Testis (tissue), 2 donors: ENCODE data around the gene SCAF11.

ENCODE experiments used
- POLR2A ChIP-seq: fragments of 450-650 bp; IDR thresholded peaks from one replicate; pipeline ENCODE4 v1.6.1; 2017; ENCODE audit warnings: antibody characterized with exemption, mild to moderate bottlenecking, moderate library complexity
- TF ChIP-seq, protein P1 (sequence below), 3 experiments: fragments of 450-650 bp in 2 of 3; fragments of 200-600 bp in 1 of 3; sonication (generic) in 1 of 3; IDR thresholded peaks; one replicate each; pipeline ENCODE4 v1.5.1; 2016 to 2019; ENCODE audit warnings: antibody characterized with exemption in 3 of 3, mild to moderate bottlenecking in 2 of 3, moderate library complexity in 1 of 3

DNA sequence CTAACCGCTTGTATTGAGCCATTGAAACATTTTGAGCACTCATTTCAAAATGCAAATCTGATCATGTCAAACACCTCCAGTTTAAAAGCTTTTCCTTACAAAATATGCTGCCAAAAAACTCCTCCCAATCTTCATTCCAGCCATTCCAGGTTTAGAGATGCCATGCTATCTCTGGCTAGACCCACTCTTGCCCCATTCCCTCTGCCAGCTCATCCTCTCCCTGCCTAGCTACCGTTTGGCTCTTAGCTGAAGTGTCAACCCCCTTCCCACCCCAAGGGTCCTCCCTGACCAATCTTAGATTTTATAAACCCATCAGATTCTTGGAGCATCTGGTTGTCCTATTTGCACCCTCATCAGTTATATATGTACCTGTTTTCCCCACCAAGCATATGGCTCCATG, 75.0 kb downstream of the SCAF11 start:
- TF ChIP-seq, protein P1, sequence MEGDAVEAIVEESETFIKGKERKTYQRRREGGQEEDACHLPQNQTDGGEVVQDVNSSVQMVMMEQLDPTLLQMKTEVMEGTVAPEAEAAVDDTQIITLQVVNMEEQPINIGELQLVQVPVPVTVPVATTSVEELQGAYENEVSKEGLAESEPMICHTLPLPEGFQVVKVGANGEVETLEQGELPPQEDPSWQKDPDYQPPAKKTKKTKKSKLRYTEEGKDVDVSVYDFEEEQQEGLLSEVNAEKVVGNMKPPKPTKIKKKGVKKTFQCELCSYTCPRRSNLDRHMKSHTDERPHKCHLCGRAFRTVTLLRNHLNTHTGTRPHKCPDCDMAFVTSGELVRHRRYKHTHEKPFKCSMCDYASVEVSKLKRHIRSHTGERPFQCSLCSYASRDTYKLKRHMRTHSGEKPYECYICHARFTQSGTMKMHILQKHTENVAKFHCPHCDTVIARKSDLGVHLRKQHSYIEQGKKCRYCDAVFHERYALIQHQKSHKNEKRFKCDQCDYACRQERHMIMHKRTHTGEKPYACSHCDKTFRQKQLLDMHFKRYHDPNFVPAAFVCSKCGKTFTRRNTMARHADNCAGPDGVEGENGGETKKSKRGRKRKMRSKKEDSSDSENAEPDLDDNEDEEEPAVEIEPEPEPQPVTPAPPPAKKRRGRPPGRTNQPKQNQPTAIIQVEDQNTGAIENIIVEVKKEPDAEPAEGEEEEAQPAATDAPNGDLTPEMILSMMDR (IDR thresholded peaks at IDR 0.05): no peak
- TF ChIP-seq POLR2A: no peak
